HuH-7.5 (cell line): ENCODE measurements around the gene FOXS1.

ENCODE experiments used
- DNase-seq: peaks from one replicate; pipeline ENCODE4 v3.0.0; 2011; ENCODE audit warnings: low spot score

Gene FOXS1

GRCh38 chr20:31845300-31845863, at the start of gene FOXS1:
TSS of gene FOXS1 (minus strand) at chr20:31845604. CDS start at chr20:31845542, 62 bp downstream.
- no peak for DNase-seq

- no peak for DNase-seq
Measured at GRCh38 chr20:31890646-31891045, 45.2 kb upstream of the FOXS1 start.

DNA sequence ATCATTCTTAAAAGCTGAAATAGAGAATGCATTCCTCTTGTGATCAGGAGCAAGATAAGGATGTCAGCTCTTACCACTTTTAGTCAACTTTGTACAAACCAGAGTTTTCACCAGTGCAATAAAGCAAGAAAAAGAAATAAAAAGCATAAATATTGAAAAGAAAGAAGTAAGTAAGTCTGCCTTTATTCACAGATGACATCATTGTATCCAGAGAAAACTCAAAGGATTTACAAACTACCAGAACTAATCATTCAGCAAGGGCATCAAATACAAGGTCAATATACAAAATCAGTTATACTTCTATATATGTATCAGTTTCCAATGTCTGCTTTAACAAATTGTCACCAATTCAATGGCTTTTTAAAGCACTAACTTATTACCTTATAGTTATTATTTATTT, 38.4 kb upstream of the FOXS1 start:
- no peak for DNase-seq

- DNase-seq, result no peak
Measured at GRCh38 chr20:31881945-31882344, 36.5 kb upstream of the FOXS1 start.

DNA sequence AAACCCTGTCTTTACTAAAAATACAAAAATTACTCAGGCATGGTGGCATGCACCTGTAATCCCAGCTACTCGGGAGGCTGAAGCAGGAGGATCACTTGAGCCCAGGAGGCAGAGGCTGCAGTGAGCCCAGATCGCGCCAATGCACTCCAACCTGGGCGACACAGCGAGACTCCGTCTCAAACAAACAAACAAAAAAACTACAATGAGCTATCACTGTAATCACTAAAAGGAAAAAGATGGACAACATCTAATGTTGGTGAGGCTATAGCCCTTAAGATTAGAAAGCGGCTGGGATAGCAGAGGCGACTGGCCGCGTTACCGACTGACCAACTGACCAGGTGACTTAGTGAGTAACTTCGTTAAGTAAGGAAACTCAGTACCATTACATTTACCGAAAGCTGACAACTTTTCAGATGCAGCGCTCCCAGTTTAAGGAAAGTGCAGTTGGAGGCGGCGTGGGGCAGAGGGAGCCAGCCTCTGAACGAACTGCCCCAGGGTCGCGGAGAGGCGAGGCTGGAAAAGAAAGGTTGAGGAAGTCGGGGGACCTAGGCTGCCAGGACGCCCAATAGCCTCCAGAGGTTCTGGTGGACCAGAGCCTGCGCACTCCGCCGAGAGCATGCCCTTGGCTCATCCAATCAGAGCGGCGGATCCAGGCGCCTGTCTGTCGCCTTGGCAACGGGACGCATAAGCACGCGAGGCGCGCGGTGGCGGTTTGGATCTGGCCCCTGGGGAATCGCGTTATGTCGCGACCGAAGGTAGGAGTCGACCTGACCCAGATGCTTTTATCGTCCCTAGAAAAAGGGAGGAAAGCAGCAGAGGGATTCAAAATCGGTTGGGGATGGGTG, 34.0 kb upstream of the FOXS1 start:
- DNase-seq, result peak; percentile 98

DNA sequence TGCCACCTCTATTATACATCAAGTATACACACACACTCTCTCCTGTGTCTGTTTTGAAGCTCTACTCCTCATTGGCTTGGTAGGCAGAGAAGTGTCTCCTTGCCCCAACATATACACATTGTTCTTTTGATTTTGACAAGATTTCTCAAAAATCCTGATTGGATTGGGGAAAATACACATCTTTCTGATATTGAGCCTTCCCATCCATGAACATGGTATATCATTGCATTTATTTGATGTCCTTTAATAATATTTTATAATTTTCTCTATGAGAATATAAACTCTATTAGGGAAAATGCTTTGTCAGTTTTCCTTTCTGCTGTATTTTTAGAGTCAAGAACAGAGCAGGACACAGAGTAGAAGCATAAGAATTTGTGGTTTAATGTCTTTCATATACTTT, 32.3 kb upstream of the FOXS1 start:
- DNase-seq, result no peak

DNA sequence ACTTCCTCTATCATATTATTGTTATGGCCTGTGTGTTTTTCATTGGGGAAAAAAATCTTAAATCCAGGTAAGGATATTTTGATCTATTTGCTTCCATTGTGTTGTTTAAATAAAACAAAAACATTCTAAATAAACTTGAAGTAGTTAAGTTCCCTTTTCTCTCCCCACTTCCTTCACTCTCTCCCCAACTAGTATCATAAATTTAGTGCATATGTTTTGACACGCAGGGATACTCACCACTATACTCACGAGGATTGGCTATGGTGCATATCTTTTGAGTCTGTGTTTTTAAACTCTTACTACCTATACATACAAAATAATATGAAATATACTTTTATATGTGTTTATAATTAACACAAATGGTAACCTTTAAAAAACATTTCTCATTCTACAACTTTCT, 30.3 kb upstream of the FOXS1 start:
- DNase-seq, result no peak

DNA sequence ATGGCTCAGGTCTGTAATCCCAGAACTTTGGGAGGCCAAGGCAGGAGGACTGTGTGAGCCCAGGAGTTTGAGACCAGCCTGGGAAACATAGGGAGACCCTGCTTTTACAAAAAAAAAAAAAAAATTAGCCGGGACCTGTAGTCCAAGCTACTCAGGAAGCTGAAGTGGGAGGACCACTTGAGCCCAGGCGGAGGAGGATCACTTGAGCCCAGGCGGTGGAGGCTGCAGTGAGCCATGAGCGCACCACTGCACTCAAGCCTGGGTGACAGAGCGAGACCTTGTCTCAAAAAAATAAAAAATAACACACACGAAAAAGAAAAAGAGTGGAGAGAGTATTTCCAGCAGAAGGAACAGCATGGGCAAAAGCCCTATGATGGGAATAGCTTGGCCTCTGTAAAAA, 27.0 kb upstream of the FOXS1 start:
- DNase-seq, result no peak

- DNase-seq, result no peak
Measured at GRCh38 chr20:31871618-31871954, 26.2 kb upstream of the FOXS1 start.

- DNase-seq, result no peak
Measured at GRCh38 chr20:31870726-31871617, 25.6 kb upstream of the FOXS1 start.

DNA sequence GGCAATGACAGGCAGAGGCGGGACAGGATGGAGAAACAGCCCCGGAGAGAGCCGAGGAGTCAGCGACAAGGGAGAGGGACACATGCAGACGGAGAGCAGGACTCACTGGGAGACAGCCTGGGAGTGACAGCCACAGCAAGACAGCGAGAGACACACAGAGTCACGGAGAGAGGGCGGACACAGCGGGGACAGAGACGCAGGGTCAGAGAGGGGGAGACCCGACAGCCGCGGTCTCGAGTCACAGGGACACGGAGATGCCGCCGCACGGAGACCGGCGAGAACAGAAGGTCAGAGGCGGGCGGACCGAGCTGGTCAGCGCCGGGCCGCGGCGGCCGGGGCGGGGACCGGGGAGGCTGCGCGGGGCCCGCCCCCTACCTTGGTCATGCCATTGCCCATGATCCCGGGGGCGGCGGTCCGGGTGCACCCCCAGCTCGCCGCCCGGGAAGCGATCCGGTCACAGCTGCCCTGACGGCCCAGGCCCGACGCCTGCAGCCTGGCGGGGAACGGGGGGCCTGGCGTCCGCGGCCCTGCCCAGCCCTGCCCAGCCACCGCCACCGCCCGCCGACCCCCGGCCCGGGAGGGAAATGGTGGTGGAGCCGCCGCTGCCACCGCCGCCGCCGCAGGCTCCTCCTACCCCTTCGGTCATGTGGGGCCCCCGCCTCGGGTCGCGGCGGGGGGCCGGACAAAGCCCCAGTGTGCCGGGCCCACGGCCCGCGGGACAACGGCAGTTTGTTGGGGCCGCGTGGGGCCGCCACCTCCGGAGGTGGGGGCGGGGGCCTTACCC, 24.7 kb upstream of the FOXS1 start, which contains the start of the genes DUSP15 and TTLL9:
Gene DUSP15 (minus strand): TSS at position 586 of the 784 bp plus-strand sequence. CDS start 190 bp downstream, at position 396.
Gene TTLL9 (plus strand): TSS at position 693 of the 784 bp plus-strand sequence. CDS start 493 bp downstream, outside the sequence.
- peak; percentile 66 for DNase-seq

GRCh38 chr20:31869673-31869941, 24.2 kb upstream of the FOXS1 start:
- DNase-seq, result no peak

DNA sequence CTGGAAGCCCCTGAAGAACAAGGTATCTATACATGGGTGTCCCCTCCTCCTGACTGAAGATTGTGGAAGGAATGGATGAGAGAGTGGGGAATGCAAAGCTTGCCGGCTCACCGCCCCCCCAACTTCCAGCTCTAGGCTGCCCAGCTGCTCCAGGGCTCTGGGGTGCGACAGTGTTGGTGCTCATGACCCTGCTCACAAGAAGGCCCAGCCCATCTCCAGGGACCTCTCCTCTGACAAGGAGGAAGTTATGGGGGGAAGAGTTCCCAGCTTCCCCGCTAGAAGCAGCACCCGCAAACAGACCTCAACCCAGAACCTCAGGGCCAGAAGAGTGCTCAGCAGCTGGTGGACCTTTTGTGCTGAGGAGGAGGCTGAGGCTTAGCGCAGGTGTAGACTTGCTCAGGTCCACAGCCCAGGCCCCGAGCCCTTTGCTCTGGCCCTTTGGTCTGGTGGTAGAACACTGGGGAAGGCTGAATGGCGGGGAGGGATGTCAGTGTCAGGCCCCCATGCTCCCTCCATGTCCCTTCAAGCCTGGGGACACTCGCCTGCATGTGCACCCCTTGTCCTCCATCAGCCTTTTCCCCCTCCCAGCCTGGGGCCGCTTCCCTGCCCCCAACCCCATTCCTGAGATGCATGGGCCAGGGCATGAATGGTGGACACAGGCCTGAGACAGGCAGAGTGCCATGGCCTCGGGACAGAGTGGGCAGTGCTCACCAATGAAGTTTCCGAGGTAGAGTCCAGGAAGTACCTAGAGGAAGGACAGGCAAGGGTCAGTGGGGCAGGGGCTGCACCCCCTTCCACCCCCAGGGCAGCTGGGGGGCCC, 23.7 kb upstream of the FOXS1 start:
- DNase-seq, result no peak

GRCh38 chr20:31866221-31866620, 20.8 kb upstream of the FOXS1 start:
- DNase-seq, result no peak

DNA sequence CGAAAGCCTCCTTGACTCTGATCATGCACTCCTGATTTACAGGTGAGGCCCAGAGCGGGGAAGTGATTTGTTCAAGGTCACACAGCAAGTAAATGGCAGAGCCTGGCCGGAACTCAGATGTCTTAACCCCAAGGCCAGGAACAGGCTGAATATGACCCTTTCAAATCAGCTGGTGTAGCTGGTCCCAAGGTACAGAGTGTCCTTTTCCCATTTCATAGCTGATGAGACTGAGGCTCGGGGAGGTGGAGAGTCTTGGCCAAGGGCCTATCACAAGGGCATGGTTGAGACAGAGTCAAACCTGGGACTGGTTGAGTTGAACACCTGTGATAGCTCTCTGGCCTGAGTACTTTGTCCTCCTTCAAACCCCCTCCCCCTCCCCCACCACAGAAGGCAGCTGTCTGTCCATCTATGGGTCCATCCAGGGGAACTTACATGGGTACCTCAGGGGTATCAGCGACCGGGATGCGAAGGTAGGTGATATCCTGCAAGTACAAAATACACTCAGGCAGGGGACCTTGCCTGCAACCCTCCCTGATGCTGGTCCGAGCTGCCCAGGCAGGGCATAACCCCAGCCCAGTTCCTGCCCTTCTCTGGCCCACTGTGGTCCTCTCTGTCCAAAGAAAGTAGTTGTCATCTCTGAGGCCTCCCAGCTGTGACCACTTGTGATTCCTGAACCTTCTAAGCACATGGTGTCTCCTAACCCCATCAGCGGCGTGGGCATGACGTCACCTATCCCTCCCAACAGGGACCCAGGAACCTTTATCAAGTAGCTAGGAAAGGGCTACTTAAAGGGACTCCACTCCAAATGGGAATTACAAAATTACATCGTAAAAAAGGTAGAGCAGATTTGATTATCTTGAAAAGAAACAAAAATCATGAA, 19.4 kb upstream of the FOXS1 start:
- no peak for DNase-seq

DNA sequence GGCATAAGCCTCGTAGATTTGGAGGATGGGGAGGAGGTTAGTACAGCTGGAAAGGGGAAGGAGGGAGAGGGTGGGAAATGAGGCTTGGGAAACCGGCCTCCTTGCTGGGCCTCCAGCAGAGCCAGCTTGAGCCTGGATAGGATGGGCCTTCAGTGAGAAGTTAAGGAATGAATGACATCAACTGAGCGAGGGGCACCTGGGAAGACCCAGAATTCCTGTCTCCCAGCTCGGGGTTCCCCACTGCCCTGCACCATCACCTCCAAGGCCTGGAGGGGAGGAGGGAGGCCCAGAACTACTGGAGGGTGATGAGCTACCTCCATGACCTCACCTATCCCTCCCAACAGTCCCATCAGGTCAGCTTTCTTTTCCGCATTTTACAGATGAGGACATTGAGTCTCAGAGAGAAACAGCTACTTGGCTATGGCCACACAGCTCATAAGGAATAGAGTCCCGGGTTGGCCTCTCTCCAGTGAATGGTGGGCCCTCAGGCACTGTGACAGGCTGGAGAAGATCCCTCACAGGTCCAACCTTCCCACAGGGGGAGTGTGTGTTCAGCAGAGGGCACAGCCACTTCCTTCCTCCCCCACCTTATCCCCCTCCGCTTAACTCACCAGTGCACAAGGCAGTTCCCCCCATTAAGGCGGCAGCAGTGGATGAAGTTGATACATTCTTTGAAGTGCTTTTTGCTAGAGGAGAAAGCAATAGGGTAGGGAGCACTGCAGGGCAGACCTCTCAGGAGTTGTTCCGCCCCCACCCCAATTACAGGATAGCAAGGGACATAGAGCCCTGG, 18.1 kb upstream of the FOXS1 start:
- no peak for DNase-seq

- DNase-seq, result no peak
Measured at GRCh38 chr20:31862506-31862905, 17.1 kb upstream of the FOXS1 start.

GRCh38 chr20:31862157-31862470, 16.7 kb upstream of the FOXS1 start:
- DNase-seq, result no peak

GRCh38 chr20:31861385-31862156, 16.2 kb upstream of the FOXS1 start:
- peak; percentile 97 for DNase-seq
